Dedifferentiated amniotic fluid mesenchymal stem cell (primary cell): ENCODE data around the gene CEACAM7.

Source experiments
- DNase-seq: peaks from one replicate; pipeline ENCODE4 v3.0.0-alpha.2; 2016; ENCODE audit errors: extremely low spot score

CEACAM7 gene

DNA sequence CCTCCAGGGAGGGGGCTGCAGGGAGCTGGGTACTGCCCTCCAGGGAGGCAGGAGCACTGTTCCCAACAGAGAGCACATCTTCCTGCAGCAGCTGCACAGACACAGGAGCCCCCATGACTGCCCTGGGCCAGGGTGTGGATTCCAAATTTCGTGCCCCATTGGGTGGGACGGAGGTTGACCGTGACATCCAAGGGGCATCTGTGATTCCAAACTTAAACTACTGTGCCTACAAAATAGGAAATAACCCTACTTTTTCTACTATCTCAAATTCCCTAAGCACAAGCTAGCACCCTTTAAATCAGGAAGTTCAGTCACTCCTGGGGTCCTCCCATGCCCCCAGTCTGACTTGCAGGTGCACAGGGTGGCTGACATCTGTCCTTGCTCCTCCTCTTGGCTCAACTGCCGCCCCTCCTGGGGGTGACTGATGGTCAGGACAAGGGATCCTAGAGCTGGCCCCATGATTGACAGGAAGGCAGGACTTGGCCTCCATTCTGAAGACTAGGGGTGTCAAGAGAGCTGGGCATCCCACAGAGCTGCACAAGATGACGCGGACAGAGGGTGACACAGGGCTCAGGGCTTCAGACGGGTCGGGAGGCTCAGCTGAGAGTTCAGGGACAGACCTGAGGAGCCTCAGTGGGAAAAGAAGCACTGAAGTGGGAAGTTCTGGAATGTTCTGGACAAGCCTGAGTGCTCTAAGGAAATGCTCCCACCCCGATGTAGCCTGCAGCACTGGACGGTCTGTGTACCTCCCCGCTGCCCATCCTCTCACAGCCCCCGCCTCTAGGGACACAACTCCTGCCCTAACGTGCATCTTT, 12.5 kb upstream of the CEACAM7 start:
- no peak for DNase-seq

DNA sequence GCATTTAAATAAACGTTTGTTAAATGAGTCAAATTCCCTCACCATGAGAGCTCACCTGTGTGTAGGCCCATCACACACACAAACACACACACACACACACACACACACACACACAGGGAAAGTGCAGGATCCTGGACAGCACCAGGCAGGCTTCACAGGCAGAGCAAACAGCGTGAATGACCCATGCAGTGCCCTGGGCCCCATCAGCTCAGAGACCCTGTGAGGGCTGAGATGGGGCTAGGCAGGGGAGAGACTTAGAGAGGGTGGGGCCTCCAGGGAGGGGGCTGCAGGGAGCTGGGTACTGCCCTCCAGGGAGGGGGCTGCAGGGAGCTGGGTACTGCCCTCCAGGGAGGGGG, 11.9 kb upstream of the CEACAM7 start:
- no peak for DNase-seq

DNA sequence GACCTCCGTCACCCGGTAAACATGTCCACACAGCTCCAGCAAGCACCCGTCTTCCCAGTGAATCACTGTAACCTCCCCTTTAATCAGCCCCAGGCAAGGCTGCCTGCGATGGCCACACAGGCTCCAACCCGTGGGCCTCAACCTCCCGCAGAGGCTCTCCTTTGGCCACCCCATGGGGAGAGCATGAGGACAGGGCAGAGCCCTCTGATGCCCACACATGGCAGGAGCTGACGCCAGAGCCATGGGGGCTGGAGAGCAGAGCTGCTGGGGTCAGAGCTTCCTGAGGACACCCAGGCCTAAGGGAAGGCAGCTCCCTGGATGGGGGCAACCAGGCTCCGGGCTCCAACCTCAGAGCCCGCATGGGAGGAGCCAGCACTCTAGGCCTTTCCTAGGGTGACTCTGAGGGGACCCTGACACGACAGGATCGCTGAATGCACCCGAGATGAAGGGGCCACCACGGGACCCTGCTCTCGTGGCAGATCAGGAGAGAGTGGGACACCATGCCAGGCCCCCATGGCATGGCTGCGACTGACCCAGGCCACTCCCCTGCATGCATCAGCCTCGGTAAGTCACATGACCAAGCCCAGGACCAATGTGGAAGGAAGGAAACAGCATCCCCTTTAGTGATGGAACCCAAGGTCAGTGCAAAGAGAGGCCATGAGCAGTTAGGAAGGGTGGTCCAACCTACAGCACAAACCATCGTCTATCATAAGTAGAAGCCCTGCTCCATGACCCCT, 11.3 kb upstream of the CEACAM7 start:
- no peak for DNase-seq

DNA sequence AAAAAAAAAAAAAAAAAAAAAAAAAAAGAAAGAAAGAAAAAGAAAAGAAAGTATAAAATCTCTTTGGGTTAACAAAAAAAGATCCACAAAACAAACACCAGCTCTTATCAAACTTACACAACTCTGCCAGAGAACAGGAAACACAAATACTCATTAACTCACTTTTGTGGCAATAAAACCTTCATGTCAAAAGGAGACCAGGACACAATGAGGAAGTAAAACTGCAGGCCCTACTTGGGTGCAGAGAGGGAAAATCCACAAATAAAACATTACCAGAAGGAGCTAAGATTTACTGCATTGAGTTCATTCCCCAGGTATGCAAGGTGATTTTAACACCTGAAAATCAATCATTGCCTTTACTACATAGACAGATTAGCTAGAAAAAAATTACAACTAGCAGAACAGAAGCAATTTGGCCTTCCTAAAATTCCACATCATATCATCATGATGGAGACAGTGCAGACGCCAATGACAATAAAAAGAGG, 10.7 kb upstream of the CEACAM7 start:
- DNase-seq: no peak

DNA sequence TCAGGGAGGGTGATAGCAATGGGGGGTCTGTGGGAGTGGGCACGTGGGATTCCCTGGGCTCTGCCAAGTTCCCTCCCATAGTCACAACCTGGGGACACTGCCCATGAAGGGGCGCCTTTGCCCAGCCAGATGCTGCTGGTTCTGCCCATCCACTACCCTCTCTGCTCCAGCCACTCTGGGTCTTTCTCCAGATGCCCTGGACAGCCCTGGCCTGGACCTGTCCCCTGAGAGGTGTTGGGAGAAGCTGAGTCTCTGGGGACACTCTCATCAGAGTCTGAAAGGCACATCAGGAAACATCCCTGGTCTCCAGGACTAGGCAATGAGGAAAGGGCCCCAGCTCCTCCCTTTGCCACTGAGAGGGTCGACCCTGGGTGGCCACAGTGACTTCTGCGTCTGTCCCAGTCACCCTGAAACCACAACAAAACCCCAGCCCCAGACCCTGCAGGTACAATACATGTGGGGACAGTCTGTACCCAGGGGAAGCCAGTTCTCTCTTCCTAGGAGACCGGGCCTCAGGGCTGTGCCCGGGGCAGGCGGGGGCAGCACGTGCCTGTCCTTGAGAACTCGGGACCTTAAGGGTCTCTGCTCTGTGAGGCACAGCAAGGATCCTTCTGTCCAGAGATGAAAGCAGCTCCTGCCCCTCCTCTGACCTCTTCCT, 9.3 kb upstream of the CEACAM7 start:
- no peak for DNase-seq

DNA sequence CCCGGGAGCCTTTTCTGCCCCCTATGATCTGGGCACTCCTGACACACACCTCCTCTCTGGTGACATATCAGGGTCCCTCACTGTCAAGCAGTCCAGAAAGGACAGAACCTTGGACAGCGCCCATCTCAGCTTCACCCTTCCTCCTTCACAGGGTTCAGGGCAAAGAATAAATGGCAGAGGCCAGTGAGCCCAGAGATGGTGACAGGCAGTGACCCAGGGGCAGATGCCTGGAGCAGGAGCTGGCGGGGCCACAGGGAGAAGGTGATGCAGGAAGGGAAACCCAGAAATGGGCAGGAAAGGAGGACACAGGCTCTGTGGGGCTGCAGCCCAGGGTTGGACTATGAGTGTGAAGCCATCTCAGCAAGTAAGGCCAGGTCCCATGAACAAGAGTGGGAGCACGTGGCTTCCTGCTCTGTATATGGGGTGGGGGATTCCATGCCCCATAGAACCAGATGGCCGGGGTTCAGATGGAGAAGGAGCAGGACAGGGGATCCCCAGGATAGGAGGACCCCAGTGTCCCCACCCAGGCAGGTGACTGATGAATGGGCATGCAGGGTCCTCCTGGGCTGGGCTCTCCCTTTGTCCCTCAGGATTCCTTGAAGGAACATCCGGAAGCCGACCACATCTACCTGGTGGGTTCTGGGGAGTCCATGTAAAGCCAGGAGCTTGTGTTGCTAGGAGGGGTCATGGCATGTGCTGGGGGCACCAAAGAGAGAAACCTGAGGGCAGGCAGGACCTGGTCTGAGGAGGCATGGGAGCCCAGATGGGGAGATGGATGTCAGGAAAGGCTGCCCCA, 8.5 kb upstream of the CEACAM7 start:
- no peak for DNase-seq

GRCh38 chr19:41695745-41696144, 7.7 kb upstream of the CEACAM7 start:
- DNase-seq: no peak

DNA sequence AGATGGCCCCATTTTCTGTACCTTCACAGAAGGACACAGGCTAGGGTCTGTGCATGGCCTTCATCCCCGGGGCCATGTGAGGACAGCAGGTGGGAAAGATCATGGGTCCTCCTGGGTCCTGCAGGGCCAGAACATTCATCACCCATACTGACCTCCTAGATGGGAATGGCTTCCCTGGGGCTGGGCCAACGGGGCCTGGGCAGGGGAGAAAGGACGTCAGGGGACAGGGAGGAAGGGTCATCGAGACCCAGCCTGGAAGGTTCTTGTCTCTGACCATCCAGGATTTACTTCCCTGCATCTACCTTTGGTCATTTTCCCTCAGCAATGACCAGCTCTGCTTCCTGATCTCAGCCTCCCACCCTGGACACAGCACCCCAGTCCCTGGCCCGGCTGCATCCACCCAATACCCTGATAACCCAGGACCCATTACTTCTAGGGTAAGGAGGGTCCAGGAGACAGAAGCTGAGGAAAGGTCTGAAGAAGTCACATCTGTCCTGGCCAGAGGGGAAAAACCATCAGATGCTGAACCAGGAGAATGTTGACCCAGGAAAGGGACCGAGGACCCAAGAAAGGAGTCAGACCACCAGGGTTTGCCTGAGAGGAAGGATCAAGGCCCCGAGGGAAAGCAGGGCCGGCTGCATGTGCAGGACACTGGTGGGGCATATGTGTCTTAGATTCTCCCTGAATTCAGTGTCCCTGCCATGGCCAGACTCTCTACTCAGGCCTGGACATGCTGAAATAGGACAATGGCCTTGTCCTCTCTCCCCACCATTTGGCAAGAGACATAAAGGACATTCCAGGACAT, 7.0 kb upstream of the CEACAM7 start:
- no peak for DNase-seq

- no peak for DNase-seq
These were observed 6.1 kb upstream of the CEACAM7 start for GRCh38 chr19:41694196-41694595.

DNA sequence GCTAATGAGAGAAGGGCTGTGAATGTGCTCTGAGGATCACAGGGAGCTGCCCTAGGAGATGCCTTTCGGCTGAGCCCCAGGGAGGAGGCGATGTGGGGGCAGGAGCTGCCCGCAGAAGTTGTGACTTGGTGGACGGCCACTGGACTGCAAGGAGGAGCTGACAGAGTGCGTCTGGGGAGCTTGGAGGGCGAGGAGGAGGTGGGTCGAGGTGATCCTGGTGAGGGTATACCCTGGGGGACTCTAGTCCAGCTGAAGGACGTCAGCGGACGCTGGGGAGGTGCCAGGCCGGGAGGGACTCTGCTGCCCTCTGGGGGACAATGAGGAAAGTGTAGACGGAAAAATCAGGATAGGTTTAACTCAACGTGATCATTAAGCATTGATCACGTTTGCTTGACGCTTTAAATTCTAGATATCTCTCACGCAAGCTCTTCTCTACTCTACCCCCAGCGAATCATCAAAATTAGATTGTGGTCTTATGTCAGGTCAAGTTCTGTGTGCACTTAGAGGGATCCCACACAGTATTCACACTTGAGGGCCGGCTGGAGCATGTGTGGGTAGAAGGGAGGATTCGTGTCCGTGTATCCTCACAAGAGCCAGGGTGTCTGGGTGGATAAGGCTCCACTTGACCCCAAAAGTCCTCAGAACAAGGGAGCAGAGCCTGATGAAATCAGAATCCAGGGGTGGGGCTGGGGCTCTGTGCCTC, 3.3 kb upstream of the CEACAM7 start:
- no peak for DNase-seq

GRCh38 chr19:41690801-41691065, 2.7 kb upstream of the CEACAM7 start:
- no peak for DNase-seq

DNA sequence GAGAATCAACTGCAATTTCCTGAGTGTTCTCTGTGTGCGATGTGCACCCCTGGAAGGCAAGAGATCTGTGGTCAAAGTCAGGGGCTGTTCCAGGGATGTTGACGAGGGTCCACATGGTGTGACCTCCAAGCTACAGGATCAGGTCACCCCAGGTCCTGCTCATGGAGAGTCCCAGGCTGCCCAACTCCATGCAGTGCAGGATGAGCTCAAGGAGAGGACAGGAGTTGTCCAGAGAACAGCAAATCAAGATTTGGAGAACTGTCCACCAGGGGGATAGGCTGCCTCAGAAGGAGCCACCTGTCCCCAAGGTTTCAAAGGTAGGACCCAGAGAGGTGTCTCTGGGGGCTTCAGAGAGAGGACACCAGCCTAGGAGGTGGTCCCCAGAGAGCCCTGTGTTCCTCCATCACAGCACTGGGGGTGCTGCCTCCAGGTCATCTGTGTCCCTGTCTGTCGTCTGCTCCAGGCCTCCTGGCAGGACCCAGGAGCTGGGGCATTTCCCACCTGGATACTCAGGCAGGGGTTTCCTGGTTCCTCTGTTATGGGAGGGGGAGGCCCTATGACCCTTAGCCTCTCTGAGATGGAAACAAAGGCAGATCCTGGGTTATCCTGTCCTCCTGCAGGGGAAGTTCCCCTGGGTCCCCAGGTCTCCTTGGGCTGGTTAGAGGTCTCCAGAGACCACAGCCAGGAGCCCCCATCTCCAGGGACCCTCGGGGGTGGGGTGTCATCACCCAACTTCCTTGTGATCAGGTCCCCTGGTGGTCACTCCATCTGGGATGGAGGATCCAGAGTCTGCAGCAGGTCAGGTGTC, 2.1 kb upstream of the CEACAM7 start:
- DNase-seq: no peak

GRCh38 chr19:41688687-41689086, 617 bp upstream of the CEACAM7 start:
- no peak for DNase-seq

DNA sequence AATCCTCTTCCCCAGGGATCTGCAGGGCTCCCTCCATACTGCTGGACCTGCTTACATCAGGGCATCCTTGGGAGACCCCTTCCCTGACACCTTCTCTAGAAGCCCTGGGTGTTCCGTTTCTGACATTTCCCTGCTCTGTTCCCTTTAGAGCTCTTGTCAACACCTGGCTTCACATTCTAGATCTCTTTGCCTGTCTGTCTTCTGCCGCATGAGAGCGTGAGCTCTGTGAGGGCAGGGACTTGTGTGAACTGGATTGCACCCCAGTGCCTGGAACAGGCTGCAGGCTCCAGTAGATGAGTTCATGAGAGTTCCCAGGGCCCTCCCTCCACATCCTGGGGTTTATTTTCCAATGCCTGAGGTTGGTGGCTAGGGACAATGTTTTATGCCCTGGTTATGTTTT, 651 bp downstream of the CEACAM7 start:
- DNase-seq: no peak

- DNase-seq: no peak
These were observed 5.6 kb downstream of the CEACAM7 start for GRCh38 chr19:41682437-41682836.

DNA sequence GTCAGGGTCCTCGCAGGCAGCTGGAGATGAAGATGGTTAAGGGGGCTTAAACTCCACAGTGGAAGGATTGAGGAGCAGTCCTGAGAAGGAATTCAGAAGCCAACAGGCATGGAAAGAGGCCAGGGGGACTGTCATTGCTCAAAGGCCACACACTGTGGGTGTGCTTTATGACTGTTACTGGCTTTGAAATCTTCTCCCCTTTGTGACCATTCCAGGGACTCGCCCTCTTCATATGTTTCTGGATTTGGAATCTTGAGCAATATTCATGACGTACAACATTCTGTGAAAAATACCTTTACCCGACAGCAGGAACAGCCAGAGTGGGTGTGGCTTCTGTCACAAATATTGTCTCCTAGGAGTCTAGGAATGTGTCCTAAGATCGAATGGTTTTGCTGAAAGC, 16.6 kb downstream of the CEACAM7 start:
- DNase-seq: no peak

DNA sequence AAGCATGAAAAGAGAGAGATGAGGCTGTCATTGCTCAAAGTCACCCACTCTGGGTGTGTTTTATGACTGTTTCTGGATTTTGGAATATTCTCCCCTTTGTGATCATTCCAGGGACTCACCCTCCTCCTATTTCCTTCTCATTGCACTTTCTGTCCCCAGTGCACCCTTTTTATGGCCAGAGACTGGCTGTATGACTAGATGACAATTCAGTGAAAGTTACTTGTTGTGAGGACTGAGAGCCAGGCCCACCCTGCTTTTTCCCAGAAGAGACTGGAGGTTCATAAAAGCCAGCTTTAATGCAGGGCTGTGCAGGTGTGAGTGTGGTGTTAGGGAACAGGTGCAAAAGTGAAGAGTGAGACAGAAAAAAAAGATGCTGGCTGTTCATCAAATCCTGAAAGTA, 17.3 kb downstream of the CEACAM7 start:
- no peak for DNase-seq

DNA sequence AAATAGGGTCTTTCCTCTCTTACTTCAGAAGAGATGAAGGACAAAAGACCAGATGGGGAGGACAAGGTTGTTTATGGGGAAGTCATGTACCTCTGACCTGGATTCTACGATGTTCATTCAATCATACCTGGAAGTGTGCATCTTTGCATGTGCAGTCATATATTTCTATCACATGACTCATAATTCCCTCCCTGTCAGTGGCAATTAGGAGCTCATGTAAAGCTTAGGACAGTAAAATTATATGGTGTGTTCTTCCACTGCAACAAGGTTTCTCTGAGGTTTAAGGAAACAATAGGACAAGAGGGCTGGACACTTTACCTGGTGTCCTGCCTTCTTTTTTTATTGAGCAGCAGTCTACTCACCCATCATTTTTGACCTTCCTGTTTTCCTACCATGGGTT, 19.8 kb downstream of the CEACAM7 start:
- DNase-seq: no peak

DNA sequence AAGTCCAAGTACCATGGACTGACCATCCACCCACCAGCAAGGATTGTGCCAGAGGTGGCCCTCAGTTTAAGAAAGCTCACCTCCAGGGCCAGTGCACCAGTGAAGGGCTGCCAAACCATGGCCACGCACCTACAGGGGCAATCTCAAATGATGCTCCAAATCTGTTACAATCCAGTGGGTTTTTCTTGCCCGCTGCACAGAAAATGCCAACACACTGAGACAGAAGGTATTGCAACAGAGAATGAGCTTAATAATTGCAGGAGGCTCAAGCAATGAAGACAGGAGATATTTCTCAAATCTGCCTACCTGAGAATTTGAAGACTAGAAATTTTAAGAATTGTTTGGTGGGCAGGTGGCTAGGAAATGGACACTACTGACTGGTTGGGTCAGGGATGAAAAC, 22.0 kb downstream of the CEACAM7 start:
- DNase-seq: no peak

DNA sequence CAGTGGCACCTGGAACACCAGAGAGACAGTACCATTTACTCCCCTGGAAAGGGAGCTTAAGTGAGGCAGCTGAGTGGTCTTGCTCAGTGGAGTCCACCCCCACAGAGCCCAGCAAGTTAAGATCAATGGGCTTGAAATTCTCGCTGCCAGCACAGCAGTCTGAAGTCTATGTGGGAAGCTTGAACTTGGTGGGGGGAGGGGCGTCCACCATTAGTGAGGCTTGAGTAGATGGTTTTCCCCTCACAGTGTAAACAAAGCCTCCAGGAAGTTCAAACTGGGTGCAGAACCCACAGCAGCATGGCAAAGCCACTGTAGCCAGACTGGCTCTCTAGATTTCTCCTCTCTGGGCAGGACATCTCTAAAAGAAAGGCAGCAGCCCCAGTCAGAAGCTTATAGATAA, 30.9 kb downstream of the CEACAM7 start:
- DNase-seq: no peak
